HepG2 (cell line): Measurements from ENCODE around the gene PFAS. TPM values are rescaled to one million over a fixed set of nuclear protein-coding genes. Genes with fewer than 3 reads are reported as not detected.

Source experiments
- ATAC-seq: fragments of 200-7000 bp; cut with Tn5 transposase; 3 replicates; pipeline ENCODE4 v1.9.1; 2020; ENCODE audit warnings: mild to moderate bottlenecking, moderate library complexity
- BruUV-seq: library from RNA; stranded (reverse); fragments of 400-500 nt; replicated peaks from 2 replicates; lab custom pipeline; 2021; lab: Mats Ljungman, UMichigan
- CTCF ChIA-PET: fragments of 300-600 bp; formaldehyde crosslinking; extraction: SDS; loops from one replicate; lab custom pipeline; 2021; ENCODE audit warnings: low total read pairs, inconsistent platforms, low intra/inter-chr PET ratio; lab: Yijun Ruan, JAX
- POLR2A ChIA-PET: fragments of 350-600 bp; sonication (Branson Sonifier 250); formaldehyde crosslinking; loops from one replicate; lab custom pipeline; 2020; ENCODE audit warnings: antibody characterized with exemption, inconsistent platforms; lab: Yijun Ruan, JAX
- DNase-seq: peaks from one replicate; pipeline ENCODE4 v3.0.0-alpha.2; 2015; ENCODE audit warnings: low spot score
- FAIRE-seq: peaks from 3 replicates; lab custom pipeline; 2011; peaks lifted over from hg19 to GRCh38; lab: Jason Lieb, UNC
- H2AFZ ChIP-seq: one replicate; pipeline ENCODE4 v1.6.1; 2011; ENCODE audit warnings: low read length, inconsistent platforms
- H3K27ac ChIP-seq: fragments of 300-600 bp; 3 replicates; pipeline ENCODE4 v1.8.0; 2011; ENCODE audit warnings: mixed run types, mild to moderate bottlenecking, mixed read lengths, low read length, inconsistent platforms; ENCODE audit not compliant: insufficient read depth; ENCODE audit errors: extremely low read length
- H3K27me3 ChIP-seq, 2 experiments: fragments of 200-600 bp in 1 of 2; 2 replicates in 1 of 2; 3 replicates in 1 of 2; pipeline versions ENCODE4 v1.6.0 to v1.8.0; 2011; ENCODE audit warnings: low read length in 2 of 2, mild to moderate bottlenecking in 2 of 2, moderate library complexity in 2 of 2, inconsistent platforms in 1 of 2; ENCODE audit not compliant: insufficient read depth in 2 of 2, control insufficient read depth in 1 of 2
- H3K36me3 ChIP-seq, 2 experiments: fragments of 200-600 bp in 1 of 2; replicated peaks in 1 of 2; 2 replicates in 1 of 2; 3 replicates in 1 of 2; pipeline versions ENCODE4 v1.5.1 to v1.8.0; 2011; ENCODE audit warnings: low read length in 2 of 2, inconsistent platforms in 1 of 2; ENCODE audit not compliant: insufficient read depth in 2 of 2, control insufficient read depth in 1 of 2
- H3K4me1 ChIP-seq: 2 replicates; pipeline ENCODE4 v1.5.1; 2012; ENCODE audit warnings: low read length, inconsistent platforms; ENCODE audit not compliant: insufficient read depth
- H3K4me2 ChIP-seq: 2 replicates; pipeline ENCODE4 v1.6.0; 2011; ENCODE audit warnings: low read depth, low read length, inconsistent platforms
- H3K4me3 ChIP-seq, 3 experiments: fragments of 200-600 bp in 1 of 3; sonication (generic), shearing (Covaris generic) in 1 of 3; replicated peaks in 1 of 3; 2 replicates each; pipeline ENCODE4 v1.5.1; 2011 to 2016; ENCODE audit warnings: low read length in 3 of 3, inconsistent platforms in 2 of 3, low read depth in 2 of 3, mild to moderate bottlenecking in 2 of 3, control low read depth in 1 of 3, mixed read lengths in 1 of 3; ENCODE audit not compliant: insufficient read depth in 1 of 3
- H3K79me2 ChIP-seq: one replicate; pipeline ENCODE4 v1.6.1; 2011; ENCODE audit warnings: low read length, inconsistent platforms; ENCODE audit not compliant: insufficient read depth
- H3K9ac ChIP-seq: 2 replicates; pipeline ENCODE4 v1.6.0; 2011; ENCODE audit warnings: mild to moderate bottlenecking, low read depth, low read length, inconsistent platforms; ENCODE audit not compliant: insufficient read depth
- H3K9me3 ChIP-seq: 2 replicates; pipeline ENCODE4 v1.5.1; 2012; ENCODE audit warnings: mild to moderate bottlenecking, low read length
- H4K20me1 ChIP-seq: 2 replicates; pipeline ENCODE4 v1.6.0; 2011; ENCODE audit warnings: inconsistent platforms, mild to moderate bottlenecking, low read length, moderate library complexity; ENCODE audit not compliant: insufficient read depth
- EED ChIP-seq: sonication (generic); formaldehyde crosslinking; IDR thresholded peaks from 2 replicates; pipeline ENCODE4 v1.5.0; 2020; ENCODE audit warnings: mild to moderate bottlenecking, missing genetic modification reagents
- ONECUT2 ChIP-seq: sonication (generic); formaldehyde crosslinking; IDR thresholded peaks from 2 replicates; pipeline ENCODE4 v1.4.0; 2020; ENCODE audit warnings: missing genetic modification reagents
- PAF1 ChIP-seq: IDR thresholded peaks from 2 replicates; pipeline ENCODE4 v1.6.1; 2016; ENCODE audit warnings: missing genetic modification reagents, missing compliant biosample characterization
- STAG1 ChIP-seq: sonication (generic); formaldehyde crosslinking; IDR thresholded peaks from 2 replicates; pipeline ENCODE4 v1.4.0; 2020; ENCODE audit warnings: missing genetic modification reagents
- ZFP36 ChIP-seq: fragments of 150-350 bp; IDR thresholded peaks from 2 replicates; pipeline ENCODE4 v1.6.1; 2018; ENCODE audit warnings: borderline replicate concordance, low read length, low read depth; ENCODE audit not compliant: partially characterized antibody
- ZFY ChIP-seq: sonication (generic); formaldehyde crosslinking; IDR thresholded peaks from 2 replicates; pipeline ENCODE4 v1.4.0; 2020; ENCODE audit warnings: missing genetic modification reagents
- ZNF432 ChIP-seq: sonication (generic); formaldehyde crosslinking; IDR thresholded peaks from 2 replicates; pipeline ENCODE4 v1.5.0; 2020; ENCODE audit warnings: missing genetic modification reagents, mild to moderate bottlenecking, borderline replicate concordance
- WGBS: methylation state at CpG from one replicate; pipeline ENCODE4 v1.1.6; 2017; ENCODE audit warnings: low lambda C conversion rate; 5-methylcytosine and 5-hydroxymethylcytosine counted together
- in situ Hi-C: cut with HindIII; loops from 2 replicates; pipeline ENCODE4 v1.10.0; 2017; ENCODE audit warnings: low pct_unique_long_range_greater_than_20kb; ENCODE audit not compliant: extremely low pct_ligation_motif_present
- intact Hi-C: fragments of 100-400 bp; cut with micrococcal nuclease; formaldehyde crosslinking; loops from one replicate; pipeline ENCODE4 v1.10.0; 2022; ENCODE audit not compliant: unreplicated experiment
- polyA plus RNA-seq, 8 experiments: library from polyadenylated mRNA; depleted of rRNA in 3 of 8; stranded (reverse) in 7 of 8; unstranded in 1 of 8; fragments of >200 nt; fragmentation: Illumina TruSeq in 4 of 8; extraction: Trizol in 4 of 8; gene quantifications; 2 replicates each; pipeline versions ENCODE4 v1.2.1 to v1.2.3, GENCODE V29; 2011 to 2016; ENCODE audit warnings: low read depth in 4 of 8, missing spikeins in 1 of 8, mixed read lengths in 1 of 8; ENCODE audit not compliant: insufficient read depth in 1 of 8
- total RNA-seq, 5 experiments: library from RNA; depleted of rRNA; stranded (reverse); fragments of >200 nt; fragmentation: Illumina TruSeq; extraction: Trizol; gene quantifications; 2 replicates each; pipeline ENCODE4 v1.2.3, GENCODE V29; 2016; ENCODE audit warnings: low read depth in 1 of 5
- TF ChIP-seq, protein P1 (sequence below): sonication (generic); formaldehyde crosslinking; IDR thresholded peaks from 2 replicates; pipeline ENCODE4 v1.5.0; 2020; ENCODE audit warnings: mild to moderate bottlenecking, missing genetic modification reagents, moderate library complexity
- TF ChIP-seq, protein P2 (sequence below): sonication (generic); formaldehyde crosslinking; IDR thresholded peaks from 2 replicates; pipeline ENCODE4 v1.4.0; 2020; ENCODE audit warnings: missing genetic modification reagents, borderline replicate concordance

Gene PFAS
- total and polyA plus RNA-seq, 2 of the 13 experiments (the other 11 are each of a cell fraction or from before 2014, with no cell fraction given): 49.4 to 58.2 TPM

DNA sequence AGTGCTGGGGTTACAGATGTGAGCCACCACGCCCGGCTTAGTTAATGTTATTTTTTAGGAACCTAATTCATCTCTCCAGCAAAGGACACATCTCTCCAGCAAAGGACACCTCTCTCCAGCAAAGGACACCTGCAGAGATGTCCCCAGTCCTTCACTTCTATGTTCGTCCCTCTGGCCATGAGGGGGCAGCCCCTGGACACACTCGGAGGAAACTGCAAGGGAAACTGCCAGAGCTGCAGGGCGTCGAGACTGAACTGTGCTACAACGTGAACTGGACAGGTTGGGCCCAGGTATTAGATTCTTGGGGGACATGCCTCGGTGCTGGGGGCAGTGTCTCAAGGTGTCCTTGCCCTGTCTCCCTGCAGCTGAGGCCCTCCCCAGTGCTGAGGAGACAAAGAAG lies 4.7 kb downstream of the PFAS start:
- H3K4me3 ChIP-seq: no peak overlapping the region
- no peaks in the 10 kb centered on the region for H4K20me1 ChIP-seq
- ChIA-PET POLR2A (no interaction called here), CTCF (no interaction called here)
- no peak overlapping the region for H3K9ac ChIP-seq
- DNase-seq: no peak
- BruUV-seq: no TSS peak
- ATAC-seq: no peak
- peaks cover 31% of the 10 kb centered on the region for H3K79me2 ChIP-seq
- H3K4me1 ChIP-seq: peaks cover 14% of the 10 kb centered on the region
- H2AFZ ChIP-seq: no peak overlapping the region
- in situ Hi-C loops (no loop called here), intact Hi-C loops (no loop called here)
- peaks cover 24 to 50% of the 10 kb centered on the region in 2 experiments for H3K36me3 ChIP-seq
- no peak for FAIRE-seq
- no peak overlapping the region for H3K27ac ChIP-seq
- WGBS: 91% methylated on average over 8 of the region's 8 CpGs
- TF ChIP-seq EED (CRISPR knock-in tag) (no peak), ZFP36 (no peak), PAF1 (CRISPR knock-in tag) (no peak), ZFY (CRISPR knock-in tag) (no peak), ONECUT2 (CRISPR knock-in tag) (no peak), ZNF432 (CRISPR knock-in tag) (no peak), STAG1 (CRISPR knock-in tag) (peak; percentile 28)
- TF ChIP-seq, protein P1, sequence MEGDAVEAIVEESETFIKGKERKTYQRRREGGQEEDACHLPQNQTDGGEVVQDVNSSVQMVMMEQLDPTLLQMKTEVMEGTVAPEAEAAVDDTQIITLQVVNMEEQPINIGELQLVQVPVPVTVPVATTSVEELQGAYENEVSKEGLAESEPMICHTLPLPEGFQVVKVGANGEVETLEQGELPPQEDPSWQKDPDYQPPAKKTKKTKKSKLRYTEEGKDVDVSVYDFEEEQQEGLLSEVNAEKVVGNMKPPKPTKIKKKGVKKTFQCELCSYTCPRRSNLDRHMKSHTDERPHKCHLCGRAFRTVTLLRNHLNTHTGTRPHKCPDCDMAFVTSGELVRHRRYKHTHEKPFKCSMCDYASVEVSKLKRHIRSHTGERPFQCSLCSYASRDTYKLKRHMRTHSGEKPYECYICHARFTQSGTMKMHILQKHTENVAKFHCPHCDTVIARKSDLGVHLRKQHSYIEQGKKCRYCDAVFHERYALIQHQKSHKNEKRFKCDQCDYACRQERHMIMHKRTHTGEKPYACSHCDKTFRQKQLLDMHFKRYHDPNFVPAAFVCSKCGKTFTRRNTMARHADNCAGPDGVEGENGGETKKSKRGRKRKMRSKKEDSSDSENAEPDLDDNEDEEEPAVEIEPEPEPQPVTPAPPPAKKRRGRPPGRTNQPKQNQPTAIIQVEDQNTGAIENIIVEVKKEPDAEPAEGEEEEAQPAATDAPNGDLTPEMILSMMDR: 0 out of 2 replicates have a peak, but pooled peaks have one; percentile 21
- TF ChIP-seq, protein P2, sequence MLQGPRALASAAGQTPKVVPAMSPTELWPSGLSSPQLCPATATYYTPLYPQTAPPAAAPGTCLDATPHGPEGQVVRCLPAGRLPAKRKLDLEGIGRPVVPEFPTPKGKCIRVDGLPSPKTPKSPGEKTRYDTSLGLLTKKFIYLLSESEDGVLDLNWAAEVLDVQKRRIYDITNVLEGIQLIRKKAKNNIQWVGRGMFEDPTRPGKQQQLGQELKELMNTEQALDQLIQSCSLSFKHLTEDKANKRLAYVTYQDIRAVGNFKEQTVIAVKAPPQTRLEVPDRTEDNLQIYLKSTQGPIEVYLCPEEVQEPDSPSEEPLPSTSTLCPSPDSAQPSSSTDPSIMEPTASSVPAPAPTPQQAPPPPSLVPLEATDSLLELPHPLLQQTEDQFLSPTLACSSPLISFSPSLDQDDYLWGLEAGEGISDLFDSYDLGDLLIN (CRISPR knock-in tag): no peak
- no peak overlapping the region for H3K4me2 ChIP-seq
- H3K27me3 ChIP-seq: no peaks in the 10 kb centered on the region; a peak in 1 of 5 replicates
- H3K9me3 ChIP-seq: no peaks in the 10 kb centered on the region
